ENCODE measurements around the gene PTCSC3. TPM values are rescaled to one million over a fixed set of nuclear protein-coding genes. Genes with fewer than 3 reads are reported as not detected.

The PTCSC3 gene
- total and polyA plus RNA-seq, 8 donors = not detected

GRCh38 chr14:36183402-36183801, 6.9 kb upstream of the PTCSC3 start:
- no peaks in the 10 kb centered on the region for H3K4me1 ChIP-seq
- ATAC-seq (no peak), FAIRE-seq (no peak), DNase-seq (no peak)
- 64 to 73% methylated on average over 3 of the region's 3 CpGs for WGBS, 2 donors
- TF ChIP-seq, protein P1, sequence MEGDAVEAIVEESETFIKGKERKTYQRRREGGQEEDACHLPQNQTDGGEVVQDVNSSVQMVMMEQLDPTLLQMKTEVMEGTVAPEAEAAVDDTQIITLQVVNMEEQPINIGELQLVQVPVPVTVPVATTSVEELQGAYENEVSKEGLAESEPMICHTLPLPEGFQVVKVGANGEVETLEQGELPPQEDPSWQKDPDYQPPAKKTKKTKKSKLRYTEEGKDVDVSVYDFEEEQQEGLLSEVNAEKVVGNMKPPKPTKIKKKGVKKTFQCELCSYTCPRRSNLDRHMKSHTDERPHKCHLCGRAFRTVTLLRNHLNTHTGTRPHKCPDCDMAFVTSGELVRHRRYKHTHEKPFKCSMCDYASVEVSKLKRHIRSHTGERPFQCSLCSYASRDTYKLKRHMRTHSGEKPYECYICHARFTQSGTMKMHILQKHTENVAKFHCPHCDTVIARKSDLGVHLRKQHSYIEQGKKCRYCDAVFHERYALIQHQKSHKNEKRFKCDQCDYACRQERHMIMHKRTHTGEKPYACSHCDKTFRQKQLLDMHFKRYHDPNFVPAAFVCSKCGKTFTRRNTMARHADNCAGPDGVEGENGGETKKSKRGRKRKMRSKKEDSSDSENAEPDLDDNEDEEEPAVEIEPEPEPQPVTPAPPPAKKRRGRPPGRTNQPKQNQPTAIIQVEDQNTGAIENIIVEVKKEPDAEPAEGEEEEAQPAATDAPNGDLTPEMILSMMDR (IDR thresholded peaks at IDR 0.05) = no peak
- H3K36me3 ChIP-seq = no peaks in the 10 kb centered on the region
- intact Hi-C loops (cut with DNase I) = no loop called here
- no peak overlapping the region for H3K27ac ChIP-seq
- no peaks in the 10 kb centered on the region for H3K9me3 ChIP-seq
- no peak overlapping the region for H3K4me3 ChIP-seq
- H3K27me3 ChIP-seq = no peaks in the 10 kb centered on the region

DNA sequence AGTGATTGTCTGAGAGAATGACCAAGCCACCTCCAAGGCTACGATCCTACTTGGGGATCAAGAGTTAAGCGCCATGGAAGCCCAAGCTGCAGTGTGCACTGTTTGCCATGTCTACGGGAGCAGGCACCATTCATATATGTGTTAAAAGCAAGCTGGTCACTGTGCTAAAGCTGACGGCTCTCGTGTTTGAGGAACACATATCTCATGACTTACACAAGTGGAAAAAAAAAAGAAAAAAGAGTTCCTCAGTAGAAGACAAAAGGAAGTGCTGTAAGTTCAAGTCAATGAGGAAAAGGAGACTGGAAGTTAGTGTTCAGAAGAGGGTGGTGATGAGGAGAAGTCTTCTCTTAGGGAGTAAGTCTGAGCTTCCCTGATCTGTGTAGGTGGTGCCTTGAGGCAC, 4.9 kb upstream of the PTCSC3 start:
- Histone ChIP-seq H3K4me1 (no peaks in the 10 kb centered on the region), H3K4me3 (no peak overlapping the region), H3K27ac (no peak overlapping the region), H3K9me3 (no peaks in the 10 kb centered on the region), H3K36me3 (no peaks in the 10 kb centered on the region), H3K27me3 (no peaks in the 10 kb centered on the region)
- TF ChIP-seq, protein P1 (IDR thresholded peaks at IDR 0.05) = no peak
- ATAC-seq (no peak), FAIRE-seq (no peak), DNase-seq (no peak)
- intact Hi-C loops (cut with DNase I) = no loop called here
- 51 to 69% methylated on average over 5 of the region's 5 CpGs for WGBS, 2 donors

GRCh38 chr14:36177489-36177888, 967 bp upstream of the PTCSC3 start:
- TF ChIP-seq, protein P1 (IDR thresholded peaks at IDR 0.05) = no peak
- intact Hi-C loops (cut with DNase I) = no loop called here
- no peak for ATAC-seq
- no peak for DNase-seq
- 41 to 50% methylated on average over 1 of the region's 1 CpG for WGBS, 2 donors
- H3K4me1 ChIP-seq = no peaks in the 10 kb centered on the region
- H3K9me3 ChIP-seq = no peaks in the 10 kb centered on the region
- H3K4me3 ChIP-seq = no peak overlapping the region
- no peak overlapping the region for H3K27ac ChIP-seq
- FAIRE-seq = no peak
- no peaks in the 10 kb centered on the region for H3K36me3 ChIP-seq
- H3K27me3 ChIP-seq = no peaks in the 10 kb centered on the region

GRCh38 chr14:36174767-36175424, 1.6 kb downstream of the PTCSC3 start:
- TF ChIP-seq, protein P1 (IDR thresholded peaks at IDR 0.05) = no peak
- Histone ChIP-seq H3K4me1 (no peaks in the 10 kb centered on the region), H3K27ac (no peak overlapping the region), H3K4me3 (no peak overlapping the region), H3K36me3 (no peaks in the 10 kb centered on the region), H3K27me3 (no peaks in the 10 kb centered on the region), H3K9me3 (no peaks in the 10 kb centered on the region)
- WGBS, 2 donors = 52 to 69% methylated on average over 5 of the region's 5 CpGs
- intact Hi-C loops (cut with DNase I) = no loop called here
- FAIRE-seq = no peak
- no peak for ATAC-seq
- DNase-seq = no peak

- H3K4me3 ChIP-seq = no peak overlapping the region
- DNase-seq (no peak), ATAC-seq (no peak), FAIRE-seq (no peak)
- WGBS, 2 donors = 36 to 45% methylated on average over 1 of the region's 1 CpG
- no peaks in the 10 kb centered on the region for H3K27me3 ChIP-seq
- no peaks in the 10 kb centered on the region for H3K9me3 ChIP-seq
- TF ChIP-seq, protein P1 (IDR thresholded peaks at IDR 0.05) = no peak
- H3K4me1 ChIP-seq = no peaks in the 10 kb centered on the region
- H3K27ac ChIP-seq = no peak overlapping the region
- H3K36me3 ChIP-seq = no peaks in the 10 kb centered on the region
- intact Hi-C loops (cut with DNase I) = no loop called here
Measured at GRCh38 chr14:36173161-36173560, 3.4 kb downstream of the PTCSC3 start.

All from pancreas (tissue), 10 donors.